ENCODE data around the gene DLGAP3. TPM values are rescaled to one million over a fixed set of nuclear protein-coding genes. Genes with fewer than 3 reads are reported as not detected.
"Not testable (repeated sequence)": the region's sequence is repeated elsewhere in the genome, so short reads cannot be mapped to it uniquely, and the experiment has no call there.

The DLGAP3 gene
- polyA plus RNA-seq, 1 donor from 2014 or later = 2.9 TPM

GRCh38 chr1:34965597-34965996 lies 36.1 kb upstream of the DLGAP3 start:
- no peaks in the 10 kb centered on the region for H3K9me3 ChIP-seq (ENCODE audit: low read length)
- no peak overlapping the region for H3K4me3 ChIP-seq (ENCODE audit: low read length)
- no peaks in the 10 kb centered on the region for H3F3A ChIP-seq (ENCODE audit: insufficient read depth, low read length, poor library complexity, severe bottlenecking)
- no peaks in the 10 kb centered on the region for H3K9me2 ChIP-seq (ENCODE audit: insufficient read depth, low read length)
- TF ChIP-seq EZH2 (IDR thresholded peaks at IDR 0.05; ENCODE audit: borderline replicate concordance, insufficient read depth, low read length, poor library complexity, severe bottlenecking) (no peak), REST (IDR thresholded peaks at IDR 0.05; ENCODE audit: borderline replicate concordance) (no peak), RAD21 (conservative IDR thresholded peaks at IDR 0.05) (no peak), SMC3 (conservative IDR thresholded peaks at IDR 0.05; ENCODE audit: poor library complexity) (no peak), MXI1 (conservative IDR thresholded peaks at IDR 0.05; ENCODE audit: poor library complexity, severe bottlenecking) (no peak), EP300 (conservative IDR thresholded peaks at IDR 0.05; ENCODE audit: poor library complexity, severe bottlenecking) (no peak), TAF1 (IDR thresholded peaks at IDR 0.05; ENCODE audit: low read depth) (no peak), CTCF (IDR thresholded peaks at IDR 0.05; ENCODE audit: poor library complexity, severe bottlenecking) (no peak), POLR2AphosphoS5 (IDR thresholded peaks at IDR 0.05) (no peak)
- no peak overlapping the region for H3K4me2 ChIP-seq (ENCODE audit: low read length)
- no peaks in the 10 kb centered on the region for H3K79me2 ChIP-seq (replicated peaks; ENCODE audit: insufficient read depth, low read length)
- H4K20me1 ChIP-seq (ENCODE audit: insufficient read depth) = no peaks in the 10 kb centered on the region
- H3K9ac ChIP-seq (ENCODE audit: low read length) = no peak overlapping the region
- no peaks in the 10 kb centered on the region for H3K36me3 ChIP-seq (ENCODE audit: insufficient read depth, low read length)
- no peaks in the 10 kb centered on the region for H3K27me3 ChIP-seq (ENCODE audit: insufficient read depth, low read depth, low read length)
- H3K27ac ChIP-seq (ENCODE audit: low read length) = no peak overlapping the region
- H2AFZ ChIP-seq (ENCODE audit: low read depth, low read length) = no peak overlapping the region

GRCh38 chr1:34950428-34950827 lies 21.0 kb upstream of the DLGAP3 start:
- H3K79me2 ChIP-seq (replicated peaks; ENCODE audit: insufficient read depth, low read length) = no peaks in the 10 kb centered on the region
- H3K27ac ChIP-seq (ENCODE audit: low read length) = no peak overlapping the region
- no peaks in the 10 kb centered on the region for H4K20me1 ChIP-seq (ENCODE audit: insufficient read depth)
- no peaks in the 10 kb centered on the region for H3F3A ChIP-seq (ENCODE audit: insufficient read depth, low read length, poor library complexity, severe bottlenecking)
- H3K36me3 ChIP-seq (ENCODE audit: insufficient read depth, low read length) = no peaks in the 10 kb centered on the region
- no peaks in the 10 kb centered on the region for H3K27me3 ChIP-seq (ENCODE audit: insufficient read depth, low read depth, low read length)
- no peak overlapping the region for H2AFZ ChIP-seq (ENCODE audit: low read depth, low read length)
- H3K9ac ChIP-seq (ENCODE audit: low read length) = no peak overlapping the region
- H3K4me3 ChIP-seq (ENCODE audit: low read length) = no peak overlapping the region
- TF ChIP-seq EP300 (conservative IDR thresholded peaks at IDR 0.05; ENCODE audit: poor library complexity, severe bottlenecking) (no peak), CTCF (IDR thresholded peaks at IDR 0.05; ENCODE audit: poor library complexity, severe bottlenecking) (no peak), MXI1 (conservative IDR thresholded peaks at IDR 0.05; ENCODE audit: poor library complexity, severe bottlenecking) (no peak), REST (IDR thresholded peaks at IDR 0.05; ENCODE audit: borderline replicate concordance) (no peak), SMC3 (conservative IDR thresholded peaks at IDR 0.05; ENCODE audit: poor library complexity) (no peak), POLR2AphosphoS5 (IDR thresholded peaks at IDR 0.05) (no peak), TAF1 (IDR thresholded peaks at IDR 0.05; ENCODE audit: low read depth) (no peak), RAD21 (conservative IDR thresholded peaks at IDR 0.05) (no peak), EZH2 (IDR thresholded peaks at IDR 0.05; ENCODE audit: borderline replicate concordance, insufficient read depth, low read length, poor library complexity, severe bottlenecking) (no peak)
- H3K9me2 ChIP-seq (ENCODE audit: insufficient read depth, low read length) = no peaks in the 10 kb centered on the region
- no peaks in the 10 kb centered on the region for H3K9me3 ChIP-seq (ENCODE audit: low read length)
- H3K4me2 ChIP-seq (ENCODE audit: low read length) = no peak overlapping the region

- not testable (repeated sequence) for H3K4me2 ChIP-seq (ENCODE audit: low read length); H3K4me3 ChIP-seq (ENCODE audit: low read length); H3K27ac ChIP-seq (ENCODE audit: low read length); H3K9ac ChIP-seq (ENCODE audit: low read length); H3K79me2 ChIP-seq (replicated peaks; ENCODE audit: insufficient read depth, low read length); H3K27me3 ChIP-seq (ENCODE audit: insufficient read depth, low read depth, low read length); H3K9me2 ChIP-seq (ENCODE audit: insufficient read depth, low read length); H3K9me3 ChIP-seq (ENCODE audit: low read length); H3K36me3 ChIP-seq (ENCODE audit: insufficient read depth, low read length); H2AFZ ChIP-seq (ENCODE audit: low read depth, low read length); H4K20me1 ChIP-seq (ENCODE audit: insufficient read depth); H3F3A ChIP-seq (ENCODE audit: insufficient read depth, low read length, poor library complexity, severe bottlenecking)
Observed at GRCh38 chr1:34948739-34949138, 19.3 kb upstream of the DLGAP3 start.
